Gastroesophageal sphincter (tissue), 4 donors: ENCODE results near the gene ZBTB18. TPM values are rescaled to one million over a fixed set of nuclear protein-coding genes. Genes with fewer than 3 reads are reported as not detected.

ENCODE experiments used
- ATAC-seq: fragments of 150-250 bp; one replicate; pipeline ENCODE4 v1.9.1; 2016; ENCODE audit warnings: mild to moderate bottlenecking, moderate library complexity
- H3K27ac ChIP-seq, 4 donors: fragments of 200-600 bp; sonication (generic) in 3 of 4; 1 replicate in 3 of 4; 2 replicates in 1 of 4; pipeline ENCODE4 v1.5.1; 2016 to 2019
- H3K27me3 ChIP-seq: fragments of 200-600 bp; sonication (generic); one replicate; pipeline ENCODE4 v1.5.1; 2019
- H3K36me3 ChIP-seq, 2 donors: fragments of 200-600 bp; sonication (generic); one replicate each; pipeline ENCODE4 v1.5.1; 2019; ENCODE audit warnings: control low read depth in 1 of 2
- H3K4me1 ChIP-seq, 3 donors: fragments of 200-600 bp; sonication (generic); 1 replicate in 2 of 3; 2 replicates in 1 of 3; pipeline ENCODE4 v1.5.1; 2016 to 2019; ENCODE audit warnings: control low read depth in 2 of 3
- H3K4me3 ChIP-seq, 2 donors: fragments of 200-600 bp; sonication (generic); one replicate each; pipeline ENCODE4 v1.5.1; 2019; ENCODE audit warnings: mild to moderate bottlenecking in 1 of 2, moderate library complexity in 1 of 2
- H3K9me3 ChIP-seq, 3 donors: fragments of 200-600 bp; sonication (generic); one replicate each; pipeline ENCODE4 v1.5.1; 2017 to 2019; ENCODE audit warnings: control low read depth in 2 of 3
- CTCF ChIP-seq, 4 experiments: fragments of 200-600 bp in 2 of 4; fragments of 450-650 bp in 2 of 4; sonication (generic) in 1 of 4; IDR thresholded peaks; one replicate each; pipeline ENCODE4 v1.5.1; 2017 to 2019; ENCODE audit warnings: antibody characterized with exemption in 4 of 4, mild to moderate bottlenecking in 2 of 4, moderate library complexity in 2 of 4
- EP300 ChIP-seq: sonication (generic); formaldehyde crosslinking; IDR thresholded peaks from one replicate; pipeline ENCODE4 v1.6.1; 2017; ENCODE audit warnings: antibody characterized with exemption, mild to moderate bottlenecking
- POLR2A ChIP-seq, 2 donors: fragments of 450-650 bp; IDR thresholded peaks; one replicate each; pipeline ENCODE4 v1.6.1; 2017; ENCODE audit warnings: antibody characterized with exemption in 2 of 2, mild to moderate bottlenecking in 2 of 2, moderate library complexity in 1 of 2
- POLR2AphosphoS5 ChIP-seq: sonication (generic); formaldehyde crosslinking; IDR thresholded peaks from one replicate; pipeline ENCODE4 v1.6.1; 2017; ENCODE audit warnings: antibody characterized with exemption
- WGBS, 2 donors: methylation state at CpG; one replicate each; pipeline ENCODE4 v1.1.5; 2018; ENCODE audit warnings: low coverage in 1 of 2; 5-methylcytosine and 5-hydroxymethylcytosine counted together
- total RNA-seq, 4 donors: library from RNA; depleted of rRNA; stranded (reverse); fragments of >200 nt; gene quantifications; one replicate each; pipeline ENCODE4 v1.1.0, GENCODE V29; 2016

ZBTB18 gene
- total RNA-seq, 4 donors from 2014 or later: 12.5 to 25.1 (median 20.4) TPM

DNA sequence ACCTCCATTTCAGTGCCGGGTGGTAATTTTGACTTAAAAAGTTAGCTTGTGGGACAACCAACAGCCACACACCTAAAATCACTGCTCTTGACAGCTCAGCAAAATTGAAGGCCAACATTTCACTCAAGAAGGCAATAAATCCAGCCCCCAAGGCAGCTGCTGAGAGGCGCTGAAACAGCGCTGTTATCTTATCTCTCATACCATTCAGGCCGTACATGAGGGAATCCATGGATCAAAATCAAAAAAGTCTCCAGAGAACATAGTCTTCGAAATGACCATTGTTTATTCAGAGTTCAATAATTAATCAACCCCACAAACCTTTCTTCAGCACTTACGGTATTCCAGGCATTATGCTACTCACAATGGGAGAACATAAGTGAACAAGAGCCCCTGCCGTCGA lies 38.5 kb downstream of the ZBTB18 start:
- Histone ChIP-seq H3K4me1 (no peaks in the 10 kb centered on the region), H3K4me3 (no peak overlapping the region), H3K27me3 (no peaks in the 10 kb centered on the region), H3K36me3 (no peaks in the 10 kb centered on the region), H3K9me3 (peaks cover 0 to 16% (median 0%) of the 10 kb centered on the region in 3 donors), H3K27ac (no peak overlapping the region)
- no peak for ATAC-seq
- TF ChIP-seq EP300: no peak
- TF ChIP-seq POLR2A (IDR thresholded peaks at IDR 0.05): no peak
- TF ChIP-seq POLR2AphosphoS5: no peak
- TF ChIP-seq CTCF (IDR thresholded peaks at IDR 0.05): no peak
- WGBS, 2 donors: 46 to 70% methylated on average over 8 of the region's 8 CpGs

DNA sequence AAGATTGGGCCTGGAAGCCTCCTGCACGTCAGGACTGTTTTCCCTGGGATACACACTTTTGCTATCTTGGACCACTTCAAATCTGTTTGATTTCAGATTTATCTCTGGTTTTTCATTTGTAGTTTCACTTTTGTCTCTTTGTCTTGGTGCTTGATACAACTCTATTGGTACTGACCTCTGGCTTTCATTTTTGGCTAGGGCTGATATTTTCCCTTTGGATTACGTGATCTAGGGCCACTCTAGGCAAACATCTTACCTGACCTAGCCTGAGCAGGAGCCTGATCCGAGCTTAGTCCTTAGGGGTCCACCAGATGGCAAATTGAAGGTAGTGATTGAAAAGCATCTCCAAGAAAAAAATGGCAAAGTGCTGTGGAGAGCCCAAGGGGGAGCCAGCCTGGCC lies 39.6 kb downstream of the ZBTB18 start:
- no peaks in the 10 kb centered on the region for H3K27me3 ChIP-seq
- no peaks in the 10 kb centered on the region for H3K4me1 ChIP-seq
- 68 to 89% methylated on average over 1 to 3 of the region's 3 CpGs for WGBS, 2 donors
- peaks cover 0 to 10% (median 0%) of the 10 kb centered on the region in 3 donors for H3K9me3 ChIP-seq
- TF ChIP-seq POLR2AphosphoS5 (no peak), POLR2A (IDR thresholded peaks at IDR 0.05) (no peak), CTCF (IDR thresholded peaks at IDR 0.05) (no peak), EP300 (no peak)
- no peak overlapping the region for H3K4me3 ChIP-seq
- H3K27ac ChIP-seq: no peak overlapping the region
- no peaks in the 10 kb centered on the region for H3K36me3 ChIP-seq
- no peak for ATAC-seq

DNA sequence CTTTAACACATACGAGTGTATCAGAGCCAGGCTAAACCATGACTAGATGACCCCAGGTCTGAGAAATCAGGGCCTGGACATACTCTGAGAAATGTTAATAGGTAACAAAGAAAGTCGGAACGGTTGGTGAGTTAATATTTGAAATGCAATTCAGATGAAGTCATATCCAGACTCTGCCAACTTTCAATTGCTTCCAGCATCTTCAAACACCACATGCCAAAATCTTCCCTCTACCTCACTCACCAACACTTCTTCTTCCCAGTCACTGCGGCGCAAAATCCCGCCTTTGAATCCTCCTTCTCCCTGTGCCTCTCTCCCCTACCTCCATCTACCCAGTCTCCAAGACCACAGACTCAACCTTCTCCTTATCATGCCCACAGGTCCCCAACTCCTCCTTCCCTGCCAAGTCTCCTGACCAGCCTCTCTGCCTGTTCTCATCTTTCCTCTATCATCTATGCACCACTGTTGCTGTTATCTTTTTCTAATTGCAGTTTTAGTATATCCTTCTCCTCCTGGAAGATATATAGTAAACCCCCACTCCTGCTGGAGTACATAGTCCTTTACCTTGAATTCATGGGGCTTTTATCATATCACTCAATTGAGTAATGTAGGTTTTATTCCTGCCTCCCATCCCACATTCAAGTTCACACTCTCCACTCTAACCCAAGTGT lies 41.3 kb downstream of the ZBTB18 start:
- Histone ChIP-seq H3K27ac (no peak overlapping the region), H3K9me3 (no peaks in the 10 kb centered on the region), H3K27me3 (peaks cover 9% of the 10 kb centered on the region), H3K4me1 (no peaks in the 10 kb centered on the region), H3K36me3 (no peaks in the 10 kb centered on the region), H3K4me3 (no peak overlapping the region)
- TF ChIP-seq POLR2A (IDR thresholded peaks at IDR 0.05) (no peak), CTCF (IDR thresholded peaks at IDR 0.05) (no peak), EP300 (no peak), POLR2AphosphoS5 (no peak)
- ATAC-seq: no peak
- WGBS, 2 donors: 51 to 67% methylated on average over 6 of the region's 6 CpGs

DNA sequence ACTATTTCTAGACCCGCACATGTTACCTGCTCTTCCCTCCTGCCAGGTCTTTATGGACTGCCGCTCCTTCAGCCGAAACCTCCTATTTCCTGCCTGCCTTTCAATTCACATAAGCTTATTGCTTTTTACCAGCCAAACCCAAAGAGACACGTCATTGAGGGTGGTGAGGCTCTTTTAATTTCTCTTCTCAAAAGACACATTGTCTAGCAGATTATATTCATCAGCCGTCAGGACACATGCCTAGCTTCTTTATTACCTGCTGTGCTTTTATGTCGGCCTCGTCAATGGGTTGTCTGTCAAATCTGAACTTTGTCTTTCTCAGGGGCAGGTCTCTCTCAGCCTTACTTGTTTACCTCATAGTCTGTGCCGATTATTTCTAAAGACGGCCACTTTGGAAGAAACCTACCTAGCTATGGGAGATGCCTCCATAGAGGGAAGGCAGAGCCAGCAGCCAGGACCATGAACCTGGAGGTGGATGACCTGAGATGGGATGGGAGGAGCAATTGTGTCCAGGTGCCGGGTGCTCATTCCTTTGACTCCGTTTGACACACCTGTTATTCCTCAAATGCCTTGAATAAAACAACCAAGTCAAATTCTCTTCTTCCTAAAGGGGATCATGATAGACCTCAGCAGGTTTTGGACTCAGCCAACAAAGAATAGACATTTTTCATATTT lies 42.0 kb downstream of the ZBTB18 start:
- Histone ChIP-seq H3K4me1 (no peaks in the 10 kb centered on the region), H3K27ac (no peak overlapping the region), H3K9me3 (no peaks in the 10 kb centered on the region), H3K4me3 (no peak overlapping the region), H3K36me3 (no peaks in the 10 kb centered on the region), H3K27me3 (peaks cover 15% of the 10 kb centered on the region)
- TF ChIP-seq CTCF (IDR thresholded peaks at IDR 0.05) (no peak), EP300 (no peak), POLR2A (IDR thresholded peaks at IDR 0.05) (no peak), POLR2AphosphoS5 (no peak)
- 77 to 85% methylated on average over 5 to 9 of the region's 11 CpGs for WGBS, 2 donors
- ATAC-seq: no peak
